Ascending aorta (tissue), 2 donors: ENCODE data around the gene ANKRD50. TPM values are rescaled to one million over a fixed set of nuclear protein-coding genes. Genes with fewer than 3 reads are reported as not detected.

Source experiments
- DNase-seq, 2 donors: peaks; one replicate each; pipeline ENCODE4 v3.0.0-alpha.2; 2019; ENCODE audit warnings: low spot score in 2 of 2
- H3K27ac ChIP-seq, 2 donors: fragments of 200-600 bp; sonication (generic); one replicate each; pipeline ENCODE4 v1.5.1; 2016 to 2017; ENCODE audit warnings: mild to moderate bottlenecking in 1 of 2
- H3K27me3 ChIP-seq: fragments of 200-600 bp; sonication (generic); one replicate; pipeline ENCODE4 v1.5.1; 2017
- H3K36me3 ChIP-seq, 2 donors: fragments of 200-600 bp; sonication (generic); one replicate each; pipeline ENCODE4 v1.5.1; 2016
- H3K4me1 ChIP-seq, 2 donors: fragments of 200-600 bp; sonication (generic); one replicate each; pipeline ENCODE4 v1.5.1; 2016 to 2017; ENCODE audit warnings: mild to moderate bottlenecking in 1 of 2
- H3K4me3 ChIP-seq, 2 donors: fragments of 200-600 bp; sonication (generic); one replicate each; pipeline ENCODE4 v1.5.1; 2016 to 2017; ENCODE audit warnings: mild to moderate bottlenecking in 1 of 2
- H3K9me3 ChIP-seq, 2 donors: fragments of 200-600 bp; sonication (generic); one replicate each; pipeline ENCODE4 v1.5.1; 2016
- CTCF ChIP-seq, 3 experiments: fragments of 200-600 bp in 2 of 3; fragments of 450-650 bp in 1 of 3; sonication (generic) in 2 of 3; IDR thresholded peaks; one replicate each; pipeline ENCODE4 v1.5.1; 2016 to 2019; ENCODE audit warnings: antibody characterized with exemption in 3 of 3, mild to moderate bottlenecking in 1 of 3, moderate library complexity in 1 of 3
- intact Hi-C: fragments of 100-400 bp; cut with DNase I; formaldehyde crosslinking; loops from one replicate; pipeline ENCODE4 v1.15.1; 2023
- total RNA-seq: library from RNA; depleted of rRNA; stranded (reverse); fragments of >200 nt; gene quantifications from one replicate; pipeline ENCODE4 v1.1.0, GENCODE V29; 2016

The ANKRD50 gene
- total RNA-seq, 1 donor from 2014 or later: 26.9 TPM

DNA sequence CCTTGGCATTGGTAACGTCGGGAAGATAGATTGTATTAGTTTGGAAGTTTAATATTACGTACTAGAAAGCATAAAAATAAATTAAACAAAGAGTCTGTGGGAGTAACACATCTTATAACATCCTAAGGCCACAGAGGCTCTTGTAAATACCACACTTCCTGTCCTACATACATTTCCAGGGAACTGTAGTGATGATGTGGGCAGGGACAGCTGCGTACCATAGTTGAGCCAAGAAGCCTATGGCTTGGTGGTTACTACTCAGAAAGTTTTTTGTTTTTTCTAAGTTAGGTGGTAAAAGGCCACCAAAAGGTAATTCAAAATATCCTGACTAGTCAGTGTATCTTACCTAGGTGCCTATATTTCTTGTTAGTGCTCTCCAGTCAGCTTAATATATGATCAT is 4.6 kb upstream of the ANKRD50 start:
- no peaks in the 10 kb centered on the region for H3K9me3 ChIP-seq
- intact Hi-C loops: loop anchor here (10.0 kb wide), 2 partner anchors 882 to 1982 kb away; partner anchors contain the start of gene BBS12
- TF ChIP-seq CTCF (IDR thresholded peaks at IDR 0.05): no peak

GRCh38 chr4:124713185-124713592 is 657 bp upstream of the ANKRD50 start:
- Histone ChIP-seq H3K27me3 (no peaks in the 10 kb centered on the region), H3K4me1 (peaks cover 0 to 18% of the 10 kb centered on the region in 2 donors), H3K27ac (peak overlapping the region; percentile 90 to 97), H3K36me3 (no peaks in the 10 kb centered on the region), H3K4me3 (peak overlapping the region; percentile 72 to 98), H3K9me3 (no peaks in the 10 kb centered on the region)
- DNase-seq: peak; percentile 13 to 89
- TF ChIP-seq CTCF (IDR thresholded peaks at IDR 0.05): peak; percentile 27 to 50 (median 44)
- intact Hi-C loops: loop anchor here (2.0 to 10.0 kb wide), 6 partner anchors 149 to 1978 kb away; partner anchors contain the start of genes BBS12 and SPRY1

More for the DNA sequence above, 4.6 kb upstream of the ANKRD50 start:
- H3K36me3 ChIP-seq: no peaks in the 10 kb centered on the region
- H3K4me3 ChIP-seq: no peak overlapping the region
- H3K4me1 ChIP-seq: no peaks in the 10 kb centered on the region
- no peaks in the 10 kb centered on the region for H3K27me3 ChIP-seq
- no peak for DNase-seq
- H3K27ac ChIP-seq: no peak overlapping the region

DNA sequence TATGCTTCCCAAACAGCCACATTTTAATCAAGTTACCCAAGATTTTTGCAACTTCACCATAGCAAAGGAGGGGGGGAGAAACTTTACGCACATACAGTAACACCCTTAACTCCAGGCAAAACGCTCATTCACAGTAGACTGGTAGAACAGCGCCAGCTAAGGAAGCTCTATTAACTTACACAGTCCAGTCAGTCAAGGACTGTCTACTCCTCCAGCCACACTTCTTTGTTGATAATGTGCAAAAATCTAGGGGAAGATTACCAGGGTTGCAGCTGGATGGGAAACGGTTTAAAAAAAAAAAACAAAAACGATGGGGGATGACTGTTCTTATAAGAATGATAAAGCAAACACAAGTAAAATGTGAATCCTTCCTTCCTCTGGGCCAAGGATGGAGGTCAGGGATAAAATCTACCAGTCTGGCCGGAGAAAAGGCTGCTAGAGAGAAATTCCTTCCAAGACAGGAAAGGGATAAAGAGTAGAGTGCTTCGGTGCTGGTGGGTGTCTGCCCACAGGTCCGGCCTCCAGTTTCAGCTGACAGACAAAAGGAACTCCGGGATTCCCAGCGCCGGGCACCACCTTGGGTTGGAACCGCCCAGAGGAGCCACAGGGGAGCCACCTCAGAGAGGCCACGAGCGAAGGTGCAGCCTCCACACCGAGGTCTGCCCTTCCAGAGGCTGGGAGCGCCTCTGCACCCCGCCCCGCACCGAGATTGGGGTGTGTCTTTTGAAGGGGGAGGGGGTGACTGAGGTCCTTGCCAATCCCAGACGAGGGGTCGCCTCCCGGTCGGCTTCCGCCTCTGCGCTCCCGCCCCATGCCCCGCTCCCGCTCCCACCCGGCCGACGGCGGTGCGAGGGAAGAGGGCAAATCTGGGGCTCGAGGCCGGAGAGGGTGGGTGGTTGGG is 811 bp downstream of the ANKRD50 start:
- no peaks in the 10 kb centered on the region for H3K9me3 ChIP-seq
- H3K4me1 ChIP-seq: peaks cover 0 to 18% of the 10 kb centered on the region in 2 donors
- no peaks in the 10 kb centered on the region for H3K36me3 ChIP-seq
- peak in 2 of 3 experiments; percentile 8 to 24 for TF ChIP-seq CTCF (IDR thresholded peaks at IDR 0.05)
- intact Hi-C loops: loop anchor here (2.0 to 10.0 kb wide), 6 partner anchors 151 to 1977 kb away; partner anchors contain the start of genes BBS12 and SPRY1
- peak overlapping the region; percentile 72 to 98 for H3K4me3 ChIP-seq
- H3K27ac ChIP-seq: peak overlapping the region; percentile 90 to 97
- H3K27me3 ChIP-seq: no peaks in the 10 kb centered on the region
- DNase-seq: peak; percentile 8 to 75

DNA sequence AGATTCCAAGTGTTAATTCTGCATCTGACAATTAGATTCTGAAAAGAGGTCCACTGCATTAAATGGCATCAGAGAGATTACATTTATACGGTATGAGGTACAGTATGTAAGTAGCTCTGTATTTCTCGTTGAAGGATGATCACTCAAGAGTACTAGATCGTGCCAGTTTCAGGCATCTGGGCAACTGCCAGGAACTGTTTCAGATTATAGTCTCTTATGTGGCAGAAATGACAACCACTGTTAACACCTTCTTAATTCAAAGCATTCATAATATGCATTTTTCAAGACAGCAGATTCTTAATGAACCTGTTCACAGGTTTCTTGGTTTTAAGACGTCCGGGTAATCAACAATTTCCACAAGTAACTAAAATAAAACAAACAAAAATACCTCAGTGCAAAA is 1.6 kb downstream of the ANKRD50 start:
- no peak for TF ChIP-seq CTCF (IDR thresholded peaks at IDR 0.05)
- H3K4me3 ChIP-seq: peak overlapping the region; percentile 72 to 98

DNA sequence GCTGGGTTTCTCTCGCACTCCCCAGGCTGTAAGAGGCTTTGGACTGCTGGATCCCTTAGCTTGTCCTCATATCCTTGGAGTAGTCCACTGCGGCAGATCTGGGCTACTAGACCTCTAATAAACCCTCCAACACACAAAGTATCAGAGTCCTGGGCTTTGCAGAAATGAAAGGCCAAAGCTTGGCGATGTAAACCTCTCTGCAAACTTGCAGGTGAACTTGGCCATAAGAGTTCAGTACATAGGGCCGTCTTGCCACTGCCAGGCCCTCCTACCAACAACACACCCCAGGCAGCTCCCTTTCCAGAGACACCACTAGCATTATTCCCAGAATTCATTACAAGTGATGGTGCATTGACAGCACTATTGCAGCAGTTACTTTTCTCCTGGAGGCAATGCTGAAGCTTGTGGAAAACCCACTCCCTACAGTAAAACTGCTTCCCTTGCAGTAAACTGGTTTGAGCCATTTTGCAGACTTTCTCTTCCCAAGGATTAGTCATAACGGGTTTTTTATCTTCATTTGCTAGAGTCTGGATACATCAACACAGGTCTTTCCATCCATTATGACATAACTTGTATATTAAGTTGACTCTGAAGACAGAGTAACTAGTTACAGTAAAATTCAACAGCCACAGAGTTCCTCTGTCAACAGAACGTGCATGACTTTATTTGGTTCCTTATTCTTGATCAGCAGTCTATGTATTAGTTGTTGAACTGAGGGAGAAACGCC is 2.4 kb downstream of the ANKRD50 start:
- Histone ChIP-seq H3K36me3 (no peaks in the 10 kb centered on the region), H3K4me3 (peak overlapping the region; percentile 72 to 98), H3K27ac (no peak overlapping the region), H3K9me3 (no peaks in the 10 kb centered on the region), H3K4me1 (peaks cover 0 to 18% of the 10 kb centered on the region in 2 donors), H3K27me3 (no peaks in the 10 kb centered on the region)
- intact Hi-C loops: loop anchor here (5.0 to 10.0 kb wide), 5 partner anchors 152 to 1975 kb away; partner anchors contain the start of genes BBS12 and SPRY1
- DNase-seq: no peak
- no peak for TF ChIP-seq CTCF (IDR thresholded peaks at IDR 0.05)

More for the DNA sequence above, 1.6 kb downstream of the ANKRD50 start:
- H3K9me3 ChIP-seq: no peaks in the 10 kb centered on the region
- intact Hi-C loops: loop anchor here (5.0 to 10.0 kb wide), 5 partner anchors 151 to 1976 kb away; partner anchors contain the start of genes BBS12 and SPRY1
- H3K27ac ChIP-seq: no peak overlapping the region
- no peaks in the 10 kb centered on the region for H3K36me3 ChIP-seq
- peaks cover 0 to 18% of the 10 kb centered on the region in 2 donors for H3K4me1 ChIP-seq
- DNase-seq: no peak
- H3K27me3 ChIP-seq: no peaks in the 10 kb centered on the region
